K562 (cell line): Measurements from ENCODE around the gene SYNE1. TPM values are rescaled to one million over a fixed set of nuclear protein-coding genes. Genes with fewer than 3 reads are reported as not detected.

Source experiments
- ATAC-seq: fragments of 200-7000 bp; cut with Tn5 transposase; 3 replicates; pipeline ENCODE4 v1.9.1; 2020; ENCODE audit warnings: moderate library complexity
- BruUV-seq: library from RNA; stranded (reverse); fragments of 400-500 nt; replicated peaks from 2 replicates; lab custom pipeline; 2021; lab: Mats Ljungman, UMichigan
- CTCF ChIA-PET: fragments of 300-600 bp; formaldehyde crosslinking; extraction: SDS; loops from one replicate; lab custom pipeline; 2021; ENCODE audit warnings: low intra/inter-chr PET ratio; lab: Yijun Ruan, JAX
- POLR2A ChIA-PET: fragments of 300-600, 350-650 bp; sonication (Branson Sonifier 250); formaldehyde crosslinking; extraction: SDS; loops from one replicate; lab custom pipeline; 2021; ENCODE audit warnings: antibody characterized with exemption, inconsistent platforms; lab: Yijun Ruan, JAX
- DNase-seq, 4 experiments: peaks; one replicate each; pipeline versions ENCODE4 v3.0.0 to v3.0.0-alpha.2; 2011 to 2018; ENCODE audit warnings: low spot score in 3 of 4, mixed read lengths in 3 of 4; ENCODE audit errors: extremely low read depth in 1 of 4
- FAIRE-seq: peaks from 2 replicates; lab custom pipeline; 2011; peaks lifted over from hg19 to GRCh38; lab: Jason Lieb, UNC
- H2AFZ ChIP-seq: 2 replicates; pipeline ENCODE4 v1.6.0; 2011; ENCODE audit warnings: low read depth, low read length, control low read depth, inconsistent platforms
- H3K27ac ChIP-seq: fragments of 200-600 bp; 3 replicates; pipeline ENCODE4 v1.8.0; 2011; ENCODE audit warnings: low read depth, mild to moderate bottlenecking, control low read depth, inconsistent platforms, low read length, moderate library complexity, mixed read lengths; ENCODE audit errors: extremely low read depth
- H3K27me3 ChIP-seq, 2 experiments: fragments of 300-600 bp in 1 of 2; 2 replicates in 1 of 2; 3 replicates in 1 of 2; pipeline versions ENCODE4 v1.6.0 to v1.8.0; 2011; ENCODE audit warnings: inconsistent platforms in 2 of 2, low read length in 2 of 2, mild to moderate bottlenecking in 1 of 2, mixed read lengths in 1 of 2, moderate library complexity in 1 of 2; ENCODE audit not compliant: control insufficient read depth in 2 of 2, insufficient read depth in 2 of 2
- H3K36me3 ChIP-seq: fragments of 300-600 bp; 3 replicates; pipeline ENCODE4 v1.8.0; 2011; ENCODE audit warnings: mild to moderate bottlenecking, low read length, inconsistent platforms; ENCODE audit not compliant: control insufficient read depth, insufficient read depth
- H3K4me1 ChIP-seq, 2 experiments: fragments of 200-600 bp in 1 of 2; replicated peaks in 1 of 2; 2 replicates in 1 of 2; 3 replicates in 1 of 2; pipeline versions ENCODE4 v1.5.1 to v1.8.0; 2011; ENCODE audit warnings: inconsistent platforms in 2 of 2, low read length in 2 of 2, mild to moderate bottlenecking in 1 of 2, mixed read lengths in 1 of 2, moderate library complexity in 1 of 2; ENCODE audit not compliant: control insufficient read depth in 2 of 2, insufficient read depth in 2 of 2
- H3K4me2 ChIP-seq: 2 replicates; pipeline ENCODE4 v1.6.1; 2011; ENCODE audit warnings: low read length, control low read depth, inconsistent platforms, mixed read lengths; ENCODE audit not compliant: insufficient read depth
- H3K4me3 ChIP-seq: fragments of 200-600 bp; sonication (generic), shearing (Covaris generic); 2 replicates; pipeline ENCODE4 v1.5.1; 2016; ENCODE audit warnings: control low read depth, inconsistent platforms
- H3K79me2 ChIP-seq: fragments of 200-600 bp; 3 replicates; pipeline ENCODE4 v1.8.0; 2011; ENCODE audit warnings: low read length, inconsistent platforms; ENCODE audit not compliant: control insufficient read depth, insufficient read depth
- H3K9ac ChIP-seq, 2 experiments: 2 replicates each; pipeline versions ENCODE4 v1.6.0 to v1.6.1; 2011; ENCODE audit warnings: low read depth in 2 of 2, low read length in 2 of 2, control low read depth in 1 of 2, inconsistent platforms in 1 of 2, mild to moderate bottlenecking in 1 of 2, mixed read lengths in 1 of 2; ENCODE audit not compliant: insufficient read depth in 1 of 2
- H3K9me1 ChIP-seq: one replicate; pipeline ENCODE4 v1.6.0; 2011; ENCODE audit warnings: inconsistent platforms, mild to moderate bottlenecking, low read length, moderate library complexity; ENCODE audit not compliant: control insufficient read depth, insufficient read depth
- H3K9me3 ChIP-seq: replicated peaks from 2 replicates; pipeline ENCODE4 v1.5.1; 2011; ENCODE audit warnings: low read depth, low read length, inconsistent platforms; ENCODE audit not compliant: control insufficient read depth, insufficient read depth
- H4K20me1 ChIP-seq: replicated peaks from 2 replicates; pipeline ENCODE4 v1.6.1; 2011; ENCODE audit warnings: low read length, inconsistent platforms, mixed read lengths; ENCODE audit not compliant: control insufficient read depth, insufficient read depth
- CBFB ChIP-seq: sonication (generic); formaldehyde crosslinking; IDR thresholded peaks from 2 replicates; pipeline ENCODE4 v1.4.0; 2020; ENCODE audit warnings: mild to moderate bottlenecking, missing genetic modification reagents
- CTBP1 ChIP-seq: fragments of 450-650 bp; IDR thresholded peaks from 2 replicates; pipeline ENCODE4 v1.6.1; 2016; ENCODE audit warnings: borderline replicate concordance
- EP400 ChIP-seq: fragments of 450-650 bp; IDR thresholded peaks from 2 replicates; pipeline ENCODE4 v1.6.1; 2017; ENCODE audit warnings: antibody characterized with exemption, mild to moderate bottlenecking, moderate library complexity
- HMG20B ChIP-seq: fragments of 250-450 bp; sonication (Bioruptor Pico); IDR thresholded peaks from 2 replicates; pipeline ENCODE4 v1.5.0; 2021; ENCODE audit warnings: mild to moderate bottlenecking
- NFYB ChIP-seq: IDR thresholded peaks from 2 replicates; pipeline ENCODE4 v1.6.1; 2011; ENCODE audit warnings: mild to moderate bottlenecking, moderate library complexity; ENCODE audit not compliant: insufficient read length; ENCODE audit errors: extremely low read depth
- SLC30A9 ChIP-seq: fragments of 250-450 bp; sonication (Bioruptor Pico); IDR thresholded peaks from 2 replicates; pipeline ENCODE4 v1.8.0; 2022; ENCODE audit warnings: mild to moderate bottlenecking, moderate library complexity
- STAT5A ChIP-seq: IDR thresholded peaks from 2 replicates; pipeline ENCODE4 v1.6.1; 2012; ENCODE audit warnings: low read length, inconsistent platforms, borderline replicate concordance
- TAF9B ChIP-seq: fragments of 450-650 bp; IDR thresholded peaks from 2 replicates; pipeline ENCODE4 v1.6.1; 2018; ENCODE audit warnings: mild to moderate bottlenecking; ENCODE audit not compliant: partially characterized antibody
- ZNF445 ChIP-seq: fragments of 250-450 bp; sonication (Bioruptor Pico); IDR thresholded peaks from 2 replicates; pipeline ENCODE4 v1.4.0; 2020; ENCODE audit warnings: low read depth, mild to moderate bottlenecking, moderate library complexity
- ZNF589 ChIP-seq: fragments of 200-800 bp; sonication (Bioruptor generic); IDR thresholded peaks from 2 replicates; pipeline ENCODE4 v1.6.1; 2016; ENCODE audit warnings: low read depth, missing genetic modification characterization, missing compliant biosample characterization
- WGBS: fragments of 100-300 bp; shearing (Covaris generic); methylation state at CpG from one replicate; pipeline ENCODE4 v1.1.6; 2016; ENCODE audit warnings: low coverage, mixed read lengths; ENCODE audit not compliant: insufficient coverage; ENCODE audit errors: missing lambda C conversion rate; 5-methylcytosine and 5-hydroxymethylcytosine counted together
- in situ Hi-C: fragments of 300-500 bp; cut with MboI; formaldehyde crosslinking; loops from 4 replicates; pipeline ENCODE4 v1.15.0; 2018; ENCODE audit warnings: inconsistent platforms, mixed read lengths
- intact Hi-C: fragments of 100-400 bp; cut with micrococcal nuclease; formaldehyde crosslinking; loops from 2 replicates; pipeline ENCODE4 v1.14.2; 2022
- polyA plus RNA-seq, 8 experiments: library from polyadenylated mRNA; depleted of rRNA in 4 of 8; stranded (reverse) in 5 of 8; unstranded in 3 of 8; fragments of >200 nt; fragmentation: Nextera tagmentation in 2 of 8; fragmentation: Illumina TruSeq in 1 of 8; extraction: Ambion mirVana in 2 of 8; extraction: Trizol in 1 of 8; gene quantifications; 2 replicates each; pipeline versions ENCODE4 v1.2.1 to v1.2.3, GENCODE V29; 2011 to 2014; ENCODE audit warnings: inconsistent platforms in 1 of 8, missing spikeins in 1 of 8
- total RNA-seq, 7 experiments: library from RNA; depleted of rRNA in 6 of 7; stranded (reverse); fragments of >200 nt in 6 of 7; fragmentation: Illumina TruSeq in 2 of 7; extraction: Trizol in 2 of 7; gene quantifications; 2 replicates each; pipeline versions ENCODE4 v1.2.1 to v1.2.3, GENCODE V29; 2011 to 2021; ENCODE audit warnings: low replicate concordance in 1 of 7
- TF ChIP-seq, protein P1 (sequence below), 2 experiments: fragments of 450-650 bp; formaldehyde crosslinking in 1 of 2; IDR thresholded peaks; 2 replicates each; pipeline versions ENCODE4 v1.4.0 to v1.6.1; 2014 to 2020; ENCODE audit warnings: mild to moderate bottlenecking in 2 of 2, borderline replicate concordance in 1 of 2, low read depth in 1 of 2
- TF ChIP-seq, protein P2 (sequence below): fragments of 250-450 bp; sonication (Bioruptor Pico); IDR thresholded peaks from 2 replicates; pipeline ENCODE4 v1.6.1; 2021; ENCODE audit warnings: mild to moderate bottlenecking
- TF ChIP-seq, protein P3 (sequence below): fragments of 250-450 bp; sonication (Bioruptor Pico); IDR thresholded peaks from 2 replicates; pipeline ENCODE4 v1.5.0; 2022; ENCODE audit warnings: mild to moderate bottlenecking

SYNE1 gene
- total and polyA plus RNA-seq, 9 of the 15 experiments (the other 6 are each of a cell fraction or from before 2014, with no cell fraction given), result under 0.01 to 0.42 (median 0.08) TPM; not detected in 1

DNA sequence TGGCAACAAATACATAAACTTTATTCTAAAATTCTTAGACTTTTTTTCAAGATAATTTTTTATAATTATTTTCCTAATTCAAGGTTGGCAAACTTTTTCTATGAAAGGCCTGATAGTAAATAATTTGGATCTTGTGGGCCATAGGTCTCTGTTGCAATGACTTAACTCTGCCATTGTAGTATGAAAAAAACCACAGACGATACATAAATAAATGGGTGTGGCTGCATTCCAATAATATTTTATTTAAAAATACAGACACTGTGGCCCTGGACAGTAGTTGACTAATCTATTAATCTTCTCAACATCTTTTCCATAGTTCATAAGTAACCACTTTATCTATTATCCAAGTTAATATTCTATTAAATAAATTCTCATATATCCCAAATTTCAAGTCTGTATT lies 281.1 kb downstream of the SYNE1 start:
- Histone ChIP-seq H3K4me3 (no peak overlapping the region), H3K9me1 (no peaks in the 10 kb centered on the region), H3K36me3 (no peaks in the 10 kb centered on the region), H4K20me1 (no peaks in the 10 kb centered on the region), H3K4me1 (no peaks in the 10 kb centered on the region), H3K4me2 (no peak overlapping the region), H3K79me2 (no peaks in the 10 kb centered on the region), H3K9me3 (no peaks in the 10 kb centered on the region), H3K27ac (no peak overlapping the region), H2AFZ (no peak overlapping the region), H3K9ac (no peak overlapping the region), H3K27me3 (no peaks in the 10 kb centered on the region)
- FAIRE-seq (no peak), DNase-seq (no peak), ATAC-seq (no peak)
- ChIA-PET POLR2A (no interaction called here), CTCF (no interaction called here)
- in situ Hi-C loops (no loop called here), intact Hi-C loops (no loop called here)
- WGBS, result 0% methylated on average over 1 of the region's 1 CpG
- BruUV-seq, result no TSS peak
- TF ChIP-seq ZNF589 (CRISPR knock-in tag) (no peak), CBFB (no peak), CTBP1 (no peak), HMG20B (CRISPR knock-in tag) (no peak), EP400 (no peak), TAF9B (no peak), SLC30A9 (CRISPR knock-in tag) (no peak), NFYB (no peak), STAT5A (no peak), ZNF445 (CRISPR knock-in tag) (no peak)
- TF ChIP-seq, protein P1, sequence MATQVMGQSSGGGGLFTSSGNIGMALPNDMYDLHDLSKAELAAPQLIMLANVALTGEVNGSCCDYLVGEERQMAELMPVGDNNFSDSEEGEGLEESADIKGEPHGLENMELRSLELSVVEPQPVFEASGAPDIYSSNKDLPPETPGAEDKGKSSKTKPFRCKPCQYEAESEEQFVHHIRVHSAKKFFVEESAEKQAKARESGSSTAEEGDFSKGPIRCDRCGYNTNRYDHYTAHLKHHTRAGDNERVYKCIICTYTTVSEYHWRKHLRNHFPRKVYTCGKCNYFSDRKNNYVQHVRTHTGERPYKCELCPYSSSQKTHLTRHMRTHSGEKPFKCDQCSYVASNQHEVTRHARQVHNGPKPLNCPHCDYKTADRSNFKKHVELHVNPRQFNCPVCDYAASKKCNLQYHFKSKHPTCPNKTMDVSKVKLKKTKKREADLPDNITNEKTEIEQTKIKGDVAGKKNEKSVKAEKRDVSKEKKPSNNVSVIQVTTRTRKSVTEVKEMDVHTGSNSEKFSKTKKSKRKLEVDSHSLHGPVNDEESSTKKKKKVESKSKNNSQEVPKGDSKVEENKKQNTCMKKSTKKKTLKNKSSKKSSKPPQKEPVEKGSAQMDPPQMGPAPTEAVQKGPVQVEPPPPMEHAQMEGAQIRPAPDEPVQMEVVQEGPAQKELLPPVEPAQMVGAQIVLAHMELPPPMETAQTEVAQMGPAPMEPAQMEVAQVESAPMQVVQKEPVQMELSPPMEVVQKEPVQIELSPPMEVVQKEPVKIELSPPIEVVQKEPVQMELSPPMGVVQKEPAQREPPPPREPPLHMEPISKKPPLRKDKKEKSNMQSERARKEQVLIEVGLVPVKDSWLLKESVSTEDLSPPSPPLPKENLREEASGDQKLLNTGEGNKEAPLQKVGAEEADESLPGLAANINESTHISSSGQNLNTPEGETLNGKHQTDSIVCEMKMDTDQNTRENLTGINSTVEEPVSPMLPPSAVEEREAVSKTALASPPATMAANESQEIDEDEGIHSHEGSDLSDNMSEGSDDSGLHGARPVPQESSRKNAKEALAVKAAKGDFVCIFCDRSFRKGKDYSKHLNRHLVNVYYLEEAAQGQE (IDR thresholded peaks at IDR 0.05; ENCODE audit: borderline replicate concordance), result no peak
- TF ChIP-seq, protein P1 (CRISPR knock-in tag; IDR thresholded peaks at IDR 0.05; ENCODE audit: low read depth), result no peak
- TF ChIP-seq, protein P2, sequence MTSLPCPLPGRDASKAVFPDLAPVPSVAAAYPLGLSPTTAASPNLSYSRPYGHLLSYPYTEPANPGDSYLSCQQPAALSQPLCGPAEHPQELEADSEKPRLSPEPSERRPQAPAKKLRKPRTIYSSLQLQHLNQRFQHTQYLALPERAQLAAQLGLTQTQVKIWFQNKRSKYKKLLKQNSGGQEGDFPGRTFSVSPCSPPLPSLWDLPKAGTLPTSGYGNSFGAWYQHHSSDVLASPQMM (CRISPR knock-in tag), result no peak
- TF ChIP-seq, protein P3, sequence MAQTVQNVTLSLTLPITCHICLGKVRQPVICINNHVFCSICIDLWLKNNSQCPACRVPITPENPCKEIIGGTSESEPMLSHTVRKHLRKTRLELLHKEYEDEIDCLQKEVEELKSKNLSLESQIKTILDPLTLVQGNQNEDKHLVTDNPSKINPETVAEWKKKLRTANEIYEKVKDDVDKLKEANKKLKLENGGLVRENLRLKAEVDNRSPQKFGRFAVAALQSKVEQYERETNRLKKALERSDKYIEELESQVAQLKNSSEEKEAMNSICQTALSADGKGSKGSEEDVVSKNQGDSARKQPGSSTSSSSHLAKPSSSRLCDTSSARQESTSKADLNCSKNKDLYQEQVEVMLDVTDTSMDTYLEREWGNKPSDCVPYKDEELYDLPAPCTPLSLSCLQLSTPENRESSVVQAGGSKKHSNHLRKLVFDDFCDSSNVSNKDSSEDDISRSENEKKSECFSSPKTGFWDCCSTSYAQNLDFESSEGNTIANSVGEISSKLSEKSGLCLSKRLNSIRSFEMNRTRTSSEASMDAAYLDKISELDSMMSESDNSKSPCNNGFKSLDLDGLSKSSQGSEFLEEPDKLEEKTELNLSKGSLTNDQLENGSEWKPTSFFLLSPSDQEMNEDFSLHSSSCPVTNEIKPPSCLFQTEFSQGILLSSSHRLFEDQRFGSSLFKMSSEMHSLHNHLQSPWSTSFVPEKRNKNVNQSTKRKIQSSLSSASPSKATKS (CRISPR knock-in tag), result no peak
